Effector memory CD8-positive, alpha-beta T cell (primary cell): ENCODE measurements around the gene METTL5.

Source experiments
- ATAC-seq: fragments of 150-1000 bp; cut with Tn5 transposase; replicated peaks from 2 replicates; pipeline ENCODE4 v1.10.0; 2021; ENCODE audit warnings: mild to moderate bottlenecking, moderate library complexity
- DNase-seq, 3 experiments: peaks; one replicate each; pipeline ENCODE4 v3.0.0; 2021
- H3K27ac Mint-ChIP-seq, 2 donors: one replicate each; pipeline ENCODE4 v1.8.0; 2022; ENCODE audit warnings: mild to moderate bottlenecking in 2 of 2, mixed read lengths in 2 of 2, moderate library complexity in 2 of 2
- H3K27me3 Mint-ChIP-seq, 2 donors: one replicate each; pipeline ENCODE4 v1.8.0; 2022; ENCODE audit warnings: mixed read lengths in 2 of 2
- H3K36me3 Mint-ChIP-seq: one replicate; pipeline ENCODE4 v1.8.0; 2022; ENCODE audit warnings: mild to moderate bottlenecking, moderate library complexity, mixed read lengths; ENCODE audit not compliant: insufficient read depth
- H3K4me1 Mint-ChIP-seq, 2 donors: one replicate each; pipeline ENCODE4 v1.8.0; 2022; ENCODE audit warnings: low read depth in 2 of 2, mixed read lengths in 2 of 2
- H3K4me3 Mint-ChIP-seq, 2 donors: one replicate each; pipeline ENCODE4 v1.8.0; 2022; ENCODE audit warnings: mild to moderate bottlenecking in 2 of 2, mixed read lengths in 2 of 2, moderate library complexity in 2 of 2
- H3K9me3 Mint-ChIP-seq, 2 donors: one replicate each; pipeline ENCODE4 v1.8.0; 2022; ENCODE audit warnings: mixed read lengths in 2 of 2

METTL5 gene

DNA sequence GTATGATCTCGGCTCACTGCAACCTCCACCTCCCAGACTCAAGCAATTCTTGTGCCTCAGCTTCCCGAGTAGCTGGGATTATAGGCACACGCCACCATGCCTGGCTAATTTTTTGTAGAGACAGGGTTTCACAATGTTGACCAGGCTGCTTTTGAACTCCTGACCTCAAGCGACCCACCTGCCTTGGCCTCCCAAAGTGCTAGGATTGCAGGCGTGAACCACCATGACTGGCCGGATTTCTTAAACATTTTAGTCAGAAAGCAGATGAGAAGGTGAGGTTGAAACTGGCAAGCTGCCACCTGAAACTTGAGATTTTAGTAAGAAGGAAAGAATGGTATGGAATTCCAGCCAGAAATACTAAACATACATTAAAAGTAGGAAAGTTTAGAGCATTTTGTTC is 59.2 kb downstream of the METTL5 start:
- Mint-ChIP-seq H3K27ac (no peak overlapping the region), H3K27me3 (peaks cover 0 to 4% of the 10 kb centered on the region in 2 donors), H3K4me3 (no peak overlapping the region), H3K9me3 (no peaks in the 10 kb centered on the region), H3K36me3 (no peaks in the 10 kb centered on the region), H3K4me1 (peaks cover 20 to 23% of the 10 kb centered on the region in 2 donors)
- no peak for DNase-seq
- no peak for ATAC-seq

- H3K4me1 Mint-ChIP-seq: peaks cover 14 to 17% of the 10 kb centered on the region in 2 donors
- peak overlapping the region; percentile 13 to 45 for H3K4me3 Mint-ChIP-seq
- no peaks in the 10 kb centered on the region for H3K36me3 Mint-ChIP-seq
- DNase-seq (no peak), ATAC-seq (peak; percentile 81)
- peak overlapping the region; percentile 83 to 89 for H3K27ac Mint-ChIP-seq
- H3K27me3 Mint-ChIP-seq: peaks cover 0 to 5% of the 10 kb centered on the region in 2 donors
- no peaks in the 10 kb centered on the region for H3K9me3 Mint-ChIP-seq
Observed at GRCh38 chr2:169761970-169762292, 62.8 kb downstream of the METTL5 start.
